NOMO-1 treated with DMSO at 0.1 percent for 48 hours (cell line): Measurements from ENCODE around the gene WDR82.
A peak's percentile ranks its signal among the peaks of the same experiment; 100 is the strongest.

ENCODE experiments used
- DNase-seq: peaks from one replicate; lab custom pipeline; 2025; ENCODE audit not compliant: unreplicated experiment; lab: John Stamatoyannopoulos, UW

The WDR82 gene, protein sequence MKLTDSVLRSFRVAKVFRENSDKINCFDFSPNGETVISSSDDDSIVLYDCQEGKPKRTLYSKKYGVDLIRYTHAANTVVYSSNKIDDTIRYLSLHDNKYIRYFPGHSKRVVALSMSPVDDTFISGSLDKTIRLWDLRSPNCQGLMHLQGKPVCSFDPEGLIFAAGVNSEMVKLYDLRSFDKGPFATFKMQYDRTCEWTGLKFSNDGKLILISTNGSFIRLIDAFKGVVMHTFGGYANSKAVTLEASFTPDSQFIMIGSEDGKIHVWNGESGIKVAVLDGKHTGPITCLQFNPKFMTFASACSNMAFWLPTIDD

DNA sequence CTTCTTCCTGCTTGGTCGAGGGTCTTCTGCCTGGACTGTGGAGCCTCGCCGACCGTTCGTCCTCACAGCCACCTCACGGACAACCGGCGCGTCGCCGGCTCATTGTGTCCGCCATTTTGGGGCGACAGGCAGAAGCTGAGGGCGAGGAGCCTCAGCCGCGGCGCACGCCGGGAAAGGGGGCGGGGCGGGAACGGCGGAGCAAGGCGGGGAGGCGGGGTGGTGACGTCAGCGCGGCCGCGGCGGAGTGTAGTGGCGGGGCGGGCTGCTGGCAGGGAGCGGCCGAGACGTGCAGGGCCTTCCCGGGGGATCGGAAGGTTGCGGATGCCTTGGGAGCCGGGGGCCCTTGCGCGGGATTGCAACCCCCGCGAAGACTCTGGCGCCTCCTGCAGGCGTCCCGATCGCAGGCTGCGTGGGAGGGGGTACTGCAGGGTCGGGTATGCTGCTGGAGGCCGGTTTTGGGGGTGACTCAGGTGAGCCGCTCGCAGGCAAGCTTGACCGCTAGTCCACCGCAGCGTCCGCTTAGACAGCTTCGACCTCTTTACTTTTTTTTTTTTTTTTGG is at the start of gene WDR82:
Gene WDR82 (minus strand): TSS at position 140 of the 560 bp plus-strand sequence. CDS start 288 bp downstream, outside the sequence.
- DNase-seq: peak; percentile 91

DNA sequence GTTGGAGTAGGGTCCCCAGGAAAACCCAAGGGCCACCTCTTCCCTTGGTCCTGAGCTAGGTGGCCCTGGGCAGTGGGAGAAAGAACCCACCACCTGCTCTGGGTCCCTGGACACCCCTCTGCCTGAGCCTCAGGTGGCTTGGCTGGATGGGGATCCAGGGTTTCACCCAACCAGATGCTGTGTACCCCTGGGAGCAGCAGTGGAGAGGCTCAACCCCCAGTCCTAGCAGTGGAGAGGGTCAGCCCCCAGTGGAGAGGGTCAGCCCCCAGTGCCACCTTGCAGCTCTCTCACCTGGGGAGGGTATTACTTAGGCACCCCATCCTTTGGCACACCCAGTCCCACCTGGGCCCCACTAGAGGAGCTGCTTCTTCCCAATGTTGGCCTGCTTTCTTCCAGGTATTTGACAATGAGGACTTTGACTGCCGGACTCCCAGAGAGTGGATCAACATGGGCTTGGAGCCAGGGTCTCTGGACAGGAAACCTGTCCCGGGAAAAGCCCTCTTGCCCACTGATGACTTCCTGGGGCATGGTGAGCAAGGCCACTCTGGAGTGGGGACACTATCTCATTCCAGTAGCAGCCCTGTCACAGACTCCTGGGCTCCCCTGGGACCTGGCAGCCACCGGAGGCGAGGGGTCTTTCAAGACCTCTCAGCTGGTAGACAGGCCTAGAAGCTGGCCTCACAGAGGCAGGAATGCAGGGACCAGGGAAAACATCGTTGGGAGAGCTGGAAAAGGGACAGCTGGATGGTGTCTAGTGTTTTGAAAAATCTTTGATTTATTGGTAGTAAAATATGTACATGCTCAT is 49.2 kb upstream of the WDR82 start:
- no peak for DNase-seq

DNA sequence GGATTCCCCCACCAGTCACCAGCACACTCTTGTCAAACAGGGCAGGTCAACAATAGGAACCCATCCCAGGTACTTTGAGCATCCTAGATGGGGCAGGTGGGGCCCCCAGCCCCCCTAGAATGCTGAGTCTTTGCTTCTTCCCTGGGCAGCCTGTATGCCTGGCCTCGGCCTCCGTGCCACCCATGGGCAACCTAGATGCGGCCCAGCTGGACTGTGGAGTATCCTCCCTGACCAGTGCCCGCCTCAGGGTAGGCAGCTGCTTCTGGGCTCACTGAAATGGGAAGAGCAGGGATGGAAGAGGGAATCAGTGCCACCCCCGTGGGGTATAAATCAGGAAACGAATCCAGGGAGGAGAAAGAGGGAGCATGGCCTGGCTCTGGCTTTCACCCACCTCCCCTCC is 48.5 kb upstream of the WDR82 start:
- no peak for DNase-seq

DNA sequence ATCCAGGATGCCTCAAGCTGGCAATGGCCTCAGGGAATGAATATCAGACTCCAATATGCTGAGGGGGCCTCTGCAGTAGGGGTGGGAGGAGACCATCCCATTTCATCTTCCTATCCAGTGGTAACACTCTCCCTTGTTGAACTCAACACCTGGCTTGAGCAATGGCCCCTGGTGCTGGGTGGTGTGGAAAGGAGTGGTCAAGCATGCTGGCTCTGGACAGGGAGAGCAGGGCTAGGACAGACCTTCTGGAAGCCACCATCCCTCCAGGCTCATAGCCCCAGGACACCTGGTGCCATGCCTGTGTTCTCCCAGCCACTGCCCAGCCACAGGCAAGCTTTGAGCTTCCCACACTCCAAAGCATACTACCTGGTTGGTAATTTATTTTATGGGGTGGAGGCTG is 47.2 kb upstream of the WDR82 start:
- no peak for DNase-seq

DNA sequence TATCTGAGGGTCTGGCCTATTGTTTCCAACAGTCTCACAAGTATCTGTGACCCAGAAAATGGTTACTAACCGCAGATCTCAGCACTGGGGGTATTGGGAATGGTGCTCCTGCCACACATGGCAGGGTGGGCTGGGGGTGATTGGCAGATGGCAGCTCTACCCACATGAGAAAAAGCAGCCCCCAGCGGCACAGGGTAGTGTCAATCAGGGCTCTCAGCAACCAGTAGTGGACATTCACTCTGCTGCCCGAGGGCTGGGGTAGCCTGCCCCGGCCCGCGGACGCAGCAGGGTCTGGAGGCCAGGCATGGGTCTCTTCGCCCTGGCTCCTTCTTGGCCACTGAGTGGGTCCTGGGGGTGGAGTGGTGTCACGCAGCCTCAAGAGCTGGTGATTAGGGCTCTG is 46.2 kb upstream of the WDR82 start:
- DNase-seq: no peak

DNA sequence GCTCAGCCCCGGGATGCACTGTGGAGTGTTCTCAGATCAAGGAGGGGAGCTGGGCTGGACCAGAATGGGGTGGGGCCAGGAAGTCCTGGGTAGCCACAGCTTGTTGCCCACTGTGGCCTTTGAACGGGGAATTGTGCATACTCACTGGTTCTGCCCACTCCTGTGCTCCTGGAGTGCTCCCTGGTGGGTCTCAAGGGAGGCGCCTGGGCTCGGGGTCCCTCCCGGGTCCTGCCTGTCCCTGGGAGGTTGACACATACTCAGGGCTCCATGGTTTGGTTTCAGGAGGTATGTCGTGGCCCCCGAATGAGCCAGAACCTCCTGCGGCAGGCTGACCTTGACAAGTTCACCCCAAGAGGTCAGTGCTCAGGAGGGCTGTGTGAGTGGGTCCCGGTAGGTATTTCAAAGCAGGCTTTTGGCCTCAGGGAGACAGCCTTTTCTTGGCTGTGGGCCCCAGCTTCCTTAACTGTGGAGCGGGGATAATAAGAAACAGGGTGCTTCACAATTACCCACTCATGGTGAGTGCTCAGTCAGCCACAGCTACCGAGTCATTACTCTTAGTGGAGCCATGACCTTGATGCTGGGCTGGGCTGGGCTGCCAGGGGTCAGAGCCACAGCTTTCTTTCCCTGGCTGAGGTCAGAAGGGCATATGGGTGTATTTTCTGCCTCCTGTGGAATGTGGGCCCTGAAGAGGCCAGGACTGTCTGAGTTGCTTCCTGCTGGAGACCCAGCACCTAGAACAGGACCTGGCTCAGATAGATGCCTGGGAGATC is 45.3 kb upstream of the WDR82 start:
- no peak for DNase-seq

DNA sequence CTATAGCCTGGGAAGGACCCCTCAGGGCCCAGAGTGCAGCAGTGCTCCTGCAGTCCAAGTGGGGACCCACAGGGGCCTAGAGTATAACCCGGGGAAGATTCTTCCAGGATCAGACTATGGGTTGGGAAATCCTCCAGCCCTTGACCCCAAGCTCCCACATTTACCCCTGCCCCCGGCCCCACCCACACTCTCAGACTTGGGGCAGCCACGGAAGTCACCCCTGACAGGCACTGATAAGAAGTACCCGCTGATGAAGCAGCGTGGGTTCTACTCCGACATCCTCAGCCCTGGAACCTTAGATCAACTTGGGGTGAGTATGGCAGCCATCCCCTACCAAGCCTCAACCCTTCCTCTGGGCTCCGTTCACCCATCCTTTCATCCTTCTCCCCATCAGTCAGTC is 44.0 kb upstream of the WDR82 start:
- no peak for DNase-seq

DNA sequence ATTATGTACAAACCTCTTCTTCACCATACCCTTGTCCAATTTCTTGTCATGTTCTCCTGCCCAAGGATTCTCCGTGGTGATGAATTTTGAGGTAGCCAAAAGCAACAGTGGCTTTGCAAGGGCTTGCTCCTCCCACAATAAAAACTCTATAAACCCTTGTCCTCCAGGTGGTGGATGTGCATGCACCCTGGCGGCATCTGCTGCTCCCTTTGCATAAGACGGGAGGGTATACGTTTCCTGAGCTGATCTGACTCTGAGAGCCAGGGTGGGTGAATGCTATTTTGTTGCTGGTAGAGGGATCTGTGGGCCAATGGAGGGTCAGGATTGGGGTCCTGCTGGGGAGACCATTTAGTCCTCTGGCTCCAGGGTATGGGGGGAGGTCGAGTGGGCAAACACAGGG is 43.0 kb upstream of the WDR82 start:
- DNase-seq: no peak

DNA sequence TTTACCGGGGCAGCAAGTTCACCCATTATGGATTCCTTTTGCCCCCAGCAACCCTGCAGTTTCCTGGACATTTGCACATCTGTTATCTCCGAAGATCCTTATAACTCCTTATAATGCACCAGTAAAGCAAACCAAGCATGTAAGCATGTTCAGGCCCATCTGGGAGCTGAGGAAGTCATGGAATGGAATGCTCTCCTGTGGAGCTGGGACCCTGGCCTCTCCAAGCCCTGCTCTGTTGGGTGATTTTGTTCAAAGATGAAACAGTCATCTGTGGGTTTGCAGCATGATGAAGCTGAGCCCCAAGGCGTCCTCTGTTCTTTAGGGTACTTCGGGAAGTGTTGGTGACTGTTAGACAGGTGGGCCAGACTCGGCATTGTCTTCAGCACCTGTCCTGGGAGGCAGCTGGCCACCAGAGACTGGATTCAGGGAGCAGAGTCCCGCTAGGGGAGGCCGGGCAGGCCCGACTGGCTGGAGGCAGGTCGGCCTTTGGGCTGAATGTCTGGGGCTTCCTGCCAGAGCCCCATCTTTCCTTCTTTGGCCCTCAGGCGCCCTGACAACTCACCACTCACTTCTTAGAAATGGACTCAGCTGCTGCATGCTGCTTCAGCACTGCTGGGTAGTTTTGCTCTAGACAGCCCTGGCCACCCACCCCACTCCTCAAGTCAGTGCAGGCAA is 41.6 kb upstream of the WDR82 start:
- no peak for DNase-seq

DNA sequence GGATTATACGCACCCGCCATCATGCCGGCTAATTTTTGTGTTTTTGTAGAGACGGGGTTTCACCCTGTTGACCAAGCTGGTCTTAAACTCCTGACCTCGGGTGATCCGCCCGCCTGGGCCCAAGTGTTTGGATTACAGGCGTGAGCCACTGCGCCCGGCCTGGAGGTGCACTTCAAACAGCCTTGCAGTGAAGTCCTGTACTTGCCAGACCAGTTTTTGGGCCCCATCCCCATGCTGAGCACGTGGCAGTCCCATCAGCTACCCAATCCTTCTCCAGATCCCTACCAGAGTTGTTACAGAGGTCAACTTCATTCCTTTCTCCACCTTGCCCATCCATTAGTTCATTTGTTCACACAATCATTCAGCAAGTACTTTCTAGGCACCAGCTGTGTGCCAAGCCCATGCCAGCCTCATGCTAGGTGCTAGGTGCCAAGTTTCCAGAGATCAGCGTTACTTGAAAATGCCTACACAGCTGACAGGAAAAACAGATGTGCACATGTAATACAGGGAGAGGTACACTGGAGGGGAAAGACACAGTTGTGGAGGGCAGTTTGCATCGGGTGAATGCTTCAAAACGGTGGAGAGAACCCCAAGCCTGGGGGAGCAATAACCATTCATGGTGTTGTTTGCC is 39.9 kb upstream of the WDR82 start:
- DNase-seq: no peak

DNA sequence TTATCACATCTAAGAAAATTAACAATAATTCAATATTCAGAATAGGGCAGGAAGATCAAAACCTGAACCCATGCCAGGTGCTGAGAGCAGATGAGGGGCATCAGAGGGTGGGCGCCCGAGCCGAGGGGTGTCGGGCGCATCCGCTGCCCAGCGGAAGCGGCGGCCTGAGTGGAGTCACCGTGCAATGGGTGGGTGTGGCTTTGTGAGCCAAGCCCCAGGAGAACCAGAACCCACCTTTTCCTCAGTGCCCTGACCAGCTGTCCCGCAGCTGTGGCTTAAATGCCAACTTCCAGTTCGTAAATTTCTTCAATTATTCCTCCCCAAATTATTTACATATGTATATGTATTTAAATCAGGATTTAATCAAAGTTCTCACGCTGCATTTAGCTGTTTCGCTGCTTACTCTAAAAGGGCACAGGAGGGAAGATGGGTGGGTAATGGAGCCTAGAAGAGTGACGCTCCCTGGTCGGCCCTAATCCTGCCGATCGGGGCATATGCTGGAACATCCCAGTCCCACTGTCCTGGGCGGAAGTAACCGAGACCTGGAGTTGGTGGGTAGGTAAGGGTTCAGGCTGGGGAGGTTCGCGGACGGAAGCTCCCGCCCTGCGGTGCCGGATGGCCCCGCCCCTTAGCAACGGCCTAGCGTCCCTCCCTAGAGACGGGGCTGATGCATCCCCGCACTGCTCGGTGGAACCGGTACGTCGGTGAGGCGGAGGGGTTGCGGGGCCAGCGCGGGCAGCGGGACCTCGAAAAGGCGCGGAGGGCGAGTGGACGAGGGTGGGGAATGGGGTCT is 39.0 kb upstream of the WDR82 start:
- no peak for DNase-seq

DNA sequence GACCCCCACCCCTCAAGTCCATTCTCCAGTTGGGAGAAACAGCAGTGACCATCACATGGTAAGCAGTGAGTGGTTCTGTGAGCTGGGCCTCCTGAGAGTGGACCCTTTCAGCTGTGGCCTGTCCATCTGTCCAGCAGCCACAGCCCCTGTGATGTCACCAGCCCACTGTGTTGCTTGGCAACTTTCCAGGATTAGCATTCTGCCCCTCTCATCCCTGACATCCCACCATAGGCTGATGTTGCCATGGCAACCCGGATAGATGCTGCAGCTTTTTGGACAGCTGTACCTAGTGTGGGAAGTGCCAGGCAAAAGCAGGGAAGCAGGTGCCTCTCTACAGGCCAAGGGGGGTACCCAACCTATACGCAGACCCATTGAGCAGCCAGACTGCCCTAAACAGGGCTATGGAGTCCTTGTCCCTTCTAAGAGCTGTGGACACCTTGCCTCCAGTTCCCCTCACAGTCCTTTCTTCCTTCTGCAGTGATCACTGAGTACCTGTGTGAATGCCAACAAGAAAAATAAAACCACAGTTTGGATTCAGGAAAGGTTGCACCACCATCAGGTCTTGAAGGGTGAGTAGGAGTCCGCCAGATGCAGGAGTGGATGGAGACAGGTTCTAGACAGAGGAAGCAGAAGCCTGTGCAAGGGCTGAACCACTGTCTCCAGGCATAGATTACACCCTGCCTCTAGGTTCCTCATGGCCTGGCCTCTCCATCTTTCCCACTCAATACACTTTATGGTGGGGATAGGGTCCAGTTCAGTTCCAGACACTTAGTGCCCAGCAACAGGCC is 37.7 kb upstream of the WDR82 start, which contains the start of gene DNAH1:
Gene DNAH1 (plus strand): TSS at position 343 of the 788 bp plus-strand sequence. CDS start 6,124 bp downstream, outside the sequence.
- no peak for DNase-seq

DNA sequence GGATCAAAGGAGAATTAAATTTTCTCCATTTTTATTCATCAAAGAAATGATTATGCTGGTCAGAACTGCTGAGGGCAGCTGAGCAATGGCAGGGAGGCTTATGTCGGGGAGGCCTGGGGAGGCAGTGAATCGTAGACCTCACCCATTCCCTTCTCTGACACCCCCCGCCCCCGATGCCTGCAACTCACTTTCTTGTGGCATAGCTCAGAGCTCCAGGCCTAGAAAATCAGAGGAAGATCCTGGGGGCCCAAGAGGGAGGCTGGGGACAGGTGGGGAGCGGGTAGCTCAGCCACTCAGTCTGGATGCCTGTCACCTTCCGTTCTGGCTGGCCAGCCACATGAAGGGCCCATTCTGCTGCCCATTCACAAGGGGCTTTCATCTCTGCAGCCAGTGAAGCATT is 36.6 kb upstream of the WDR82 start:
- no peak for DNase-seq

DNA sequence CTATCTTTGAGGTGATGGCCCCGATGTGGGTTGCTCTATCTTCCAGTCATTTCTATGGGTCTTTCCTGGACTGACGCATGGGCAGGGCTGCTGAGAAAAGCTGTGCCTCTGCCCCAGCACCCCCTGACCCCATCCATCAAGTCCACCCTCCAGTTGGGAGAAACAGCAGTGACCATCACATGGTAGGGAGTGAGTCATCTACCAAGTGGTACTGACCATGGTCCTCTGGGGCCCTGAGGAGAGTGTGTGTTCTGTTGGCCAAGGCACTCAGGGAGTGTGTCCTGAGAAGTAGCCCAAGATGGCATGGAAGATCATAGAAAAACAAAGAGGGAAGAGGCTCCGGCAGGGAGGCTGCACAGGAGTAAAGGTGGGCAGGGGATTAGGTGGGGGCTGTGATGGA is 36.0 kb upstream of the WDR82 start:
- DNase-seq: no peak

DNA sequence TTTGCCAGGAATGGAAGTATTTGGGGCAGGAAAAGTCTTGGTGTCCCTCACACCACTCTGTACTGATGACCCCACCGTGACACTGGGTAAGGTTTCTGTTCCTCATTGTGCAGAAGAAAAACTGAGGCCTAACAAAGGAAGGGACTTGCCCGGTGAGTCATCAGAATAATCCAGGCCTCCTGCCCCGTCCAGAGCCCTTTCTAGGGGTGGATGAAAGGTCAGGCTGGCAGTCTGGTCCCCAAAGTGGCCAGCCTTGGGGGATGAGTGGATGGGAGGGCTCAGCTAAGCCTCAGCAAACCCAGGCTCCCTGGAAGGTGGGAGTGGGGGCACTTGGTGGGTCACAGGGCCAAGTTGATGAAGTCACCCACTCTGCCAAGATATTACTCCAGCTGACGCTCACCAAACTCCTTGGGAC is 35.3 kb upstream of the WDR82 start:
- peak; percentile 89 for DNase-seq

DNA sequence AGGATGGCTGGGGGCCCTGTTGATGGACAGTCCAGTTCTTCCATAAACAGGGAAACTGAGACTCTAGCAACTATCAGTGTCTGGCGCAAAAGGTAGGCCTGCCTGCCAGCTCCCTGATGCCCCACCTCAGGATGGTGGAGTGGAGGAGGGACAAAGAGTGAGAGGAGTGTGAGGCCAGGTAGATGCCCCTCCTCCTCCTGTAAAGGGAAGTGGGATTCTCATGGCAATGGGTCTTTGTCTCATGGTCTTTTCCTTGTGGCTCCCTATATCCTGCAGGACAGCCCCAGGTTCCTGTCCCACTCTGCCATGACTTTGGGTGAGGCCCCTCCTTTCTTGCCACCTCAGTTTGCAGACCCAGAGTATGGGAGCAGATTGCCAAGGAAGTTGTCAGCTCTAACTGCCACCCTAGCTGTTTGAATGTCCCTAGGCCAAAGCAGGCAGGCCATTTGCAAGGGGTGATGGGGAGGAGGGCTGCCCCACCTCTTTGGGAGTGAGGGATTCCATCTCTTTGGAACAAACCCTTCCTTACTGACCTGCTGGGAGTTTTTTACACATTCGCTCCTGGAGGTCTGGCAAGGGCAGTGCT is 34.8 kb upstream of the WDR82 start:
- no peak for DNase-seq

DNA sequence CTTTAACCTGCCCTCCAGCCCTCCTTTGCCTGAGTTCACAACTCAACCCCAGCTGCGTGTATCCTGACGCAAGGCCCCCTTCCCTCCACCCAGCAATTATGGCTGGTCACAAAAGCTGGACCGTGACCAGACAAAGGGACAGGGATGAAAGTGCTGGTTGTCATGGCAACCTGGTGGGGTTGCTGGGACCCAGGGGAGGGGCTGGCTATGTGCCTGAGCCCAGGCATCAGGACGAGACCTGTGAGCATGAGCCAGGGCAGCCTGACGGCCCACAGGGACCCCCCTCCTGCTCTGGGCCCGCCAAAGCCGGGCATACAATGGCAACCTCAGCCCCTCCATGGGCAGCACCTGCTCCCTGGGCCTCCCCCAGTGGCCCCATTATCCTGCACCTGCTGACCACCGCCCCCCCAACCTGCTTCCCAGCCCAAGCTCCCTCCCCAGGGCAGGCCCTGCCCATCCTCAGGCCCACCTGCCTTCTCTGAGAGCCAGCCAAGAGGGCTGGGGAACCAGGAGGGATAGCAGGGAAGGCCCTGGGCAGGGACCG is 33.2 kb upstream of the WDR82 start:
- DNase-seq: no peak
